ENCODE data around the gene LYRM4.

The LYRM4 gene

DNA sequence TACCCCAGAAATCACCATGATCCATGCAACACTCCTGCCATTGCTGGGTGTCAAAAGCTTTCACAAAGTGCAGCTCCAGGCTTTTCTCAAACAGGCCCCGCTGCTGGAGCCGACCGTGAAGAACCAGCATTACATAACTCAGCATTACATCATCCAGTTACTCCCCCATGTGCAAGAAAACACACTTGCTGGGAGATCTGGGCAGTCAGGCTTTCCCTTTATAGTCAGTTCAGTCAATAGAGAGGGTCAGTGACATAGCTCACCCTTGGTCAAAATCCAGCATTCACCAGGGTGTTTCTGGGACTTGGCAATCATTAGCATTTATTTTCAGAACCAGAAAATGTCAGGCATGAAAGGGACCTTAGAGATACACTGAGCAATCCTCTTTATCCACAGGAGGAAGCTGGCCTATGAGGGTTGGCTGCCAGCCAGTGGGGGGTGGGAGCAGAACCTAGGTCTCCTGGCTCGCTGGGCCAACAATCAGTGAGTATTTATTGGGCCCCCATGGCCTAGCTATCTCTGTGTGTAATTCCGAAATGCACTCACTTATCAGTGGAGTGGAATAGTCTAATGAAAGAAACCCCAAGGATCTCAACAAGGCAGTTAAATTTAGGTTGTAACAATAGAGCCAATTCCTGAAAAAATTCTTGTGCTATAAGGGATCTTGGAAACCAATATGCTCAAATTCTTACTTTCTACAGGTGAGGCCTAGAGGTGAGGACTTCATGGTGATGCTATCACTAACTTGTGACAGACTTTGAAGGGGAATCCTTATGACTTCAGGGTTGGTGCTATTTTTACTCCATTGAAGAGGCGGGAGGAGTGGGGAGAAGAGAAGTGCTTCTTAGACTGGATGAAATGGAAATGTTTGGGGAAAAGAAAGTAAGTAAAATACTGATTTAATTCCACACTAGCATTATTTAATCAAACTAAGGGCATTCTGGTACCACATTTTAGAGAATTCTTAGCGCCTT lies 54.6 kb downstream of the LYRM4 start:
- no peak for DNase-seq (ENCODE audit: low spot score)

DNA sequence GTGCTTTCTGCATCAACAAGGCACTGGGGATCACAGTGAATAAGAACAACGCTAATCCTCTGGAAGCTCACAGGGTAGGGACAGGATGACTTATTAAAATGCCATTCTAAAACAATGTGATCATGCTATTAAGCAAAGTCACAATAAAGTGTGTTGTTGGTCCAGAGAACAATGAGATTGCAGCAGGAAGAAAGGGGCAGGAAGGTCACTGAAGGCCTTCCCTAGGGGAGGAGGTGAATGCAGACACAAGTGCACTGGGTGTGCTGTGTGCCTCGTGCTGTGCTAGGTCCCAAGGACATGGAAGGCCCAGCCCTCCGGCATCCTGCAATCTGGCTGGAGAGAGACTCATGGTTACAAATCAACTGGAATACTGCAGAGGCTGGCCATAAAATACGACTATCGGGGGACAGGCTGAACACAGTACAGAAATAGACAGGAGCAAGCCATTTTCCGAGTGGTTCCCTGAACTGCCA lies 55.7 kb downstream of the LYRM4 start:
- DNase-seq (ENCODE audit: low spot score), result no peak

DNA sequence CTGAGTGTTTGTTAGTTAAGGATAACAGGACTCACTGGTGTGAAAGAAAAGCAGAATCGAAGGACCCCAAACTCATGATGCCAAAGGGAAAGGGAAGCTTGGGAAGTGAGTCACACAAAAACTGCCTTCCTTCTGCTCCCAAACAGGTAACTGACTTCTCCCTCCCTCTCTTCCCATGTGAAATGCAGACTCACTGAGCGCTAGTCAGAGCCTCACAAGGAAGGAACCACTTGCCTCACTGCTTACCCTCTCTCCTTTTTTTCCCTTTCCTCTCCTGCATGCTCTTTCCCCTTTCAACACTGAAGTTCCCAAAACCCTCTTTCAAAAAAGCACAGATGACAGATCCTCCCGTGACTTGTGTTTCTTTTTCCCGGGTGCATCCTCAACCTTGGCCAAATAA lies 56.4 kb downstream of the LYRM4 start:
- no peak for DNase-seq (ENCODE audit: low spot score)

- DNase-seq (ENCODE audit: low spot score), result no peak
Measured at GRCh38 chr6:5203546-5203945, 57.2 kb downstream of the LYRM4 start.

GRCh38 chr6:5202941-5203340 lies 57.8 kb downstream of the LYRM4 start:
- DNase-seq (ENCODE audit: low spot score), result no peak

DNA sequence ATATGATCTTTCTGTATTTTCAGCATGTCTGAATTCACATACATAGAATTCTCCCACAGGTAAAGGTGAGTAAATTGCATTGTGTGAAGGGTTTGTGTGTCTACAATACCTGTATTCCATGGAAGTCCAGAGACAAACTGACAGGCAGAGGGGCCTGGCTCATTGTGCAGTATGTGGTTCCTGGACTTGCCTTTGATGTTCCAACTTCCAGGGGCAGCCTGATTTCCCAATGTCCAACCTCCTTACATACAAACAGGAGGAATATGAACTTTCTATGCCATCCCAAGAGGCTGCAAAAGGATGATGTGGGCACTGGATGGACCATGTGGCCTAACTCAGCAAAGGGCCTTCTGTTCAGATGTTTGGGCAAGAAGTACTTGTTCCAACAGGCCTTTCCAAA lies 58.5 kb downstream of the LYRM4 start:
- no peak for DNase-seq (ENCODE audit: low spot score)

DNA sequence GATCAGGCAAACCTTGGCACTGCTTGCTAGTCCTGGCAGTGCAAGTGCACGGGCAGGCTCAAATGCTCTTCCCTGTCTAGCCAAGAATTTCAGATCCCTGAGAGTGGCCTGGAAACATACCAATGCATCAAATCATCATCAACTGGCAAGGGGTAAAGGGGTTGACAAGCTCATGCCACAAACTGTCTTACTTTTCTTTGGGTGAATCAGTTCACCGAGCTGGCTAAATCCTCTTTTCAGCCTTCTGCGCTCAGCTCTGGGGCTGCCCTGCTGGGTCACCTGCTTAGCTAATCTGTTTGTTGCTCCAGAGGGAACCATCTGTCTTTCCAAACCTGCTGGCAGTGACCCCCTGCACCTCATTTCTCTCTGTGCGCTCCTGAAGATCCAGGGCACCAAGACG lies 59.5 kb downstream of the LYRM4 start:
- DNase-seq (ENCODE audit: low spot score), result no peak

DNA sequence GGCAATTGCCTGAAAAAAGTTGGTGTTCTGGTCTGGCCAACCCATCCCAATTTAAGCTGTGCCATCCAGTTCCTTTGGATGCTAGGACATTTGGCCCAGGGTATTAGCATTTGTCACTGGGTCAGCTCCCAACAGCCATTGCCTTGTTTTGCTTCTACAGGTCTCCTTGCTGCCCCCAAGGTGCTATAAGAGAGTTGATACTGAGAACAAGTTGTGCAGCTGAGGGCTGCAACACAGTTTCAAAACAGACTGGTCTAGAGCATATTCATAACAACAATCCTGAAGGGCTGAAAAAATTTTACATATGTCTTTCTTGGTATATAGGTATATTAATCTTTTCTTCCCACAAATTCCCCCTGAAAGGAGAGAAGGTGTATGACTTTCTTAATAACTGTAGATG lies 61.0 kb downstream of the LYRM4 start:
- no peak for DNase-seq (ENCODE audit: low spot score)

GRCh38 chr6:5199283-5199682 lies 61.5 kb downstream of the LYRM4 start:
- DNase-seq (ENCODE audit: low spot score), result no peak

DNA sequence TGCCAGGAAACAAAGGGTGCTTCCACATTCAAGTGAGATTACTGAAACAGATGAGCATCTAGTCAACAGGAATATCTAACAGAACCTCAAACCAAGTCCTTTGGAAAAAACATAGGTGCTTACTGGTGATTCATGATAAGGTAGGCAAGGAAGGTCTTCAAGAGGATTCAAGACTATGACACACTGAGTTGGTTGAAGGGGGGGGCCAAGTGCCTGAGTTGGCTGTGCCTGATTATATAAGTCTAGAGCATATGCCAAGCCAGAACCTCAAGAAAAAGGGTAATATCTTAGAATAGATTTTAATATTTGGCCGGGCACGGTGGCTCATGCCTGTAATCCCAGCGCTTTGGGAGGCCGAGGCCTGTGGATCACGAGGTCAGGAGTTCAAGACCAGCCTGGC lies 63.7 kb downstream of the LYRM4 start:
- DNase-seq (ENCODE audit: low spot score), result no peak

GRCh38 chr6:5192135-5192794 lies 68.5 kb downstream of the LYRM4 start:
- DNase-seq (ENCODE audit: low spot score), result no peak

- DNase-seq (ENCODE audit: low spot score), result no peak
Measured at GRCh38 chr6:5191722-5192121, 69.0 kb downstream of the LYRM4 start.

GRCh38 chr6:5191222-5191621 lies 69.5 kb downstream of the LYRM4 start:
- DNase-seq (ENCODE audit: low spot score), result no peak

DNA sequence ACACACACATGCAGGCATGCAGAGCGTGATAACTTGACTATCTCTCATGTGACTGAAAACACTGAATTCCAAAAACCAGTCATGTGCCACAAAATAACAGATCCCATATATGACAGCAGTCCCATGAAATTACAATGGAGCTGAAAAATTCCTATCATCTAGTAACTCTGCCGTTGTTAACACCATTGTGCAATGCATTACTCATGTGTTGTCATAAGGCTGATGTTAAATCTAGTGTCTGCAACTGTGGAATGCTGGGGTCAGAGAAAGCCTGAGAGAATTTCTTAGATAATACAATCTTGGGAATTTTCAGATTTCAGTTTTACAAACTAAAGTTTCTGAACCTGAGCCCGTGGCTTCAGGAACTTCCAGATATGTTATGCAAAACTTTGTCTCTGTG lies 70.2 kb downstream of the LYRM4 start:
- DNase-seq (ENCODE audit: low spot score), result no peak

GRCh38 chr6:5188646-5189045 lies 72.1 kb downstream of the LYRM4 start:
- DNase-seq (ENCODE audit: low spot score), result no peak

- no peak for DNase-seq (ENCODE audit: low spot score)
Measured at GRCh38 chr6:5184878-5185277, 75.9 kb downstream of the LYRM4 start.

DNA sequence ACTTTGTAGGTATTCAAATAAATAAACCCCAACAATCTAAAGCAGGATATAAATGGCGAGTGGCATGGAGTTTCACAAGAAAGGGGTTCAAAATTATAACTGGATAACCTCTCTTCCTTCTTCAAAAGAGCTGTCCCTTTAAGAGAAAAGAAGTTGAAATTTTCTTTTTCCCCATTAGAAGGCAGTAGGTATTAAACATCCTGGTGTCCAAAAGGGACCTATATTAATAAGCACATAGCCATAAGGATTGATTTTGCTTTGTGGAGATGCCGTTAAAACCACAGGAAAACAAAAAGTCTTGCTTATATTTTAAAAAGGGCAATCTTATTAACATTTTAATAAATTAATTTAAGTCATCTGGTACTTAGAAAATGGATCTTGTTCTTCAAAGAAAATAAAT lies 76.5 kb downstream of the LYRM4 start:
- DNase-seq (ENCODE audit: low spot score), result no peak

GRCh38 chr6:5181510-5182317 lies 79.0 kb downstream of the LYRM4 start:
- DNase-seq (ENCODE audit: low spot score), result no peak

DNA sequence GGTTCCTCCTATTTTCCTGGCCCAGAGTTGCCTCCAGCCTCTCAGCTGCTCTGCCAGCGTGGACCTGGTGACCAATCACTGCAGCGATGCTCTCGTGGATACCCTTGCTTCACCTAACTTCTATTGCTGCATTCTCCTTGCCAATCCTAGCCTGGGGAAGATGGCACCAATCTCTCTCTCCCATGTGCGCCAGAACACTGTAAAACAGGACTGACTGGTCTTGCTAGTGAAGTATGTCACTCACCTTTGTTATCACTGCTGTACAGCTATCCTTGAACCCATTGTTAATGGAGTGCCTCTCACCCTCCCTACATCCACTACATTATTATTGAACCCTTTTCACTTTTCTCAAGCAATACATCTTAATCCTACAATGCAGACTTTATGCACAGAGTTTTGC lies 80.1 kb downstream of the LYRM4 start:
- no peak for DNase-seq (ENCODE audit: low spot score)

GRCh38 chr6:5179917-5180316 lies 80.8 kb downstream of the LYRM4 start:
- no peak for DNase-seq (ENCODE audit: low spot score)

GRCh38 chr6:5178806-5179205 lies 81.9 kb downstream of the LYRM4 start:
- no peak for DNase-seq (ENCODE audit: low spot score)

DNA sequence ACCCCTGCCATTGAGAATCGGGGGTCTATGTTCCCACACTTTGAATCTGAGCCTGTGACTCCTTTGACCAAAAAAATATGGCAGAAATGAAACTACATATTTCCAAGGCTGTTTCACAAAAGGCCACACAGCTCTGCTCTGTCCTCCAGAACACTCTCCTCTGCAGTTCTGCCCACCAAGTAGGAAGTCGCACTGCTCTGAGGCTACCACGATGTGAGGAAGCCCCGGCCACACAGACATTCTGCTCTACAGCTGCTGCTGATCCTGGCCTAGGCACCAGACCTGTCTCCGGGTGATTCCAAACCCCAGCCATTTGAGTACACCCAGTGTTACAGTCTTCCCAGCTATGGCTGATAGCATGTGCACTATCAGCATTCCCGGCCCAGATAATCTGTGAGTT lies 85.1 kb downstream of the LYRM4 start:
- DNase-seq (ENCODE audit: low spot score), result no peak
